K562 (cell line): ENCODE results near the gene MIDN. TPM values are rescaled to one million over a fixed set of nuclear protein-coding genes. Genes with fewer than 3 reads are reported as not detected.

Experiments used
- BCOR ChIP-seq: fragments of 450-650 bp; IDR thresholded peaks from 2 replicates; pipeline ENCODE4 v1.6.1; 2016
- BRD9 ChIP-seq: fragments of 450-650 bp; IDR thresholded peaks from 2 replicates; pipeline ENCODE4 v1.6.1; 2018; ENCODE audit warnings: low read depth; ENCODE audit not compliant: partially characterized antibody
- FUS ChIP-seq: fragments of 200-400 bp; formaldehyde crosslinking; optimal IDR thresholded peaks from 2 replicates; pipeline ENCODE3; 2017; ENCODE audit warnings: low read depth, low read length
- JUN ChIP-seq, 2 experiments: sonication (generic) in 1 of 2; formaldehyde crosslinking in 1 of 2; IDR thresholded peaks; 2 replicates each; pipeline versions ENCODE4 v1.6.1 to v1.8.0; 2012 to 2022; ENCODE audit warnings: borderline replicate concordance in 2 of 2, mild to moderate bottlenecking in 2 of 2, improper control_type of control experiment in 1 of 2, low read depth in 1 of 2, low read length in 1 of 2, missing genetic modification reagents in 1 of 2
- NFIX ChIP-seq: fragments of 250-450 bp; sonication (Bioruptor Pico); IDR thresholded peaks from 2 replicates; pipeline ENCODE4 v1.4.0; 2020; ENCODE audit warnings: low read depth, mild to moderate bottlenecking, moderate library complexity
- NR4A1 ChIP-seq, 2 experiments: fragments of 250-450 bp in 1 of 2; fragments of 450-650 bp in 1 of 2; sonication (Bioruptor Pico) in 1 of 2; IDR thresholded peaks; 2 replicates each; pipeline versions ENCODE4 v1.4.0 to v1.6.1; 2016 to 2020; ENCODE audit warnings: mild to moderate bottlenecking in 2 of 2, missing compliant biosample characterization in 1 of 2, missing genetic modification characterization in 1 of 2, moderate library complexity in 1 of 2
- ZBTB7A ChIP-seq: IDR thresholded peaks from 2 replicates; pipeline ENCODE4 v1.6.1; 2011; ENCODE audit warnings: low read depth, mild to moderate bottlenecking, low read length, moderate library complexity, borderline replicate concordance; ENCODE audit not compliant: control insufficient read depth
- ZNF384 ChIP-seq: IDR thresholded peaks from 2 replicates; pipeline ENCODE4 v1.6.1; 2012; ENCODE audit warnings: low read depth, low read length, improper control_type of control experiment
- polyA plus RNA-seq, 8 experiments: library from polyadenylated mRNA; depleted of rRNA in 4 of 8; stranded (reverse) in 5 of 8; unstranded in 3 of 8; fragments of >200 nt; fragmentation: Nextera tagmentation in 2 of 8; fragmentation: Illumina TruSeq in 1 of 8; extraction: Ambion mirVana in 2 of 8; extraction: Trizol in 1 of 8; gene quantifications; 2 replicates each; pipeline versions ENCODE4 v1.2.1 to v1.2.3, GENCODE V29; 2011 to 2014; ENCODE audit warnings: inconsistent platforms in 1 of 8, missing spikeins in 1 of 8
- total RNA-seq, 7 experiments: library from RNA; depleted of rRNA in 6 of 7; stranded (reverse); fragments of >200 nt in 6 of 7; fragmentation: Illumina TruSeq in 2 of 7; extraction: Trizol in 2 of 7; gene quantifications; 2 replicates each; pipeline versions ENCODE4 v1.2.1 to v1.2.3, GENCODE V29; 2011 to 2021; ENCODE audit warnings: low replicate concordance in 1 of 7
- TF ChIP-seq, protein P1 (sequence below), 2 experiments: IDR thresholded peaks; 2 replicates each; pipeline ENCODE4 v1.6.1; 2012; ENCODE audit warnings: improper control_type of control experiment in 2 of 2, low read depth in 2 of 2, low read length in 2 of 2, borderline replicate concordance in 1 of 2
- TF ChIP-seq, protein P2 (sequence below): sonication (generic); formaldehyde crosslinking; IDR thresholded peaks from 2 replicates; pipeline ENCODE4 v1.8.1; 2023; ENCODE audit warnings: mild to moderate bottlenecking, missing genetic modification reagents
- TF ChIP-seq, protein P3 (sequence below): sonication (generic); formaldehyde crosslinking; IDR thresholded peaks from 2 replicates; pipeline ENCODE4 v1.9.0; 2022; ENCODE audit warnings: mild to moderate bottlenecking, missing genetic modification reagents
- TF ChIP-seq, protein P4 (sequence below), 2 experiments: fragments of 450-650 bp; conservative IDR thresholded peaks; 2 replicates each; pipeline ENCODE4 v1.6.1; 2017; ENCODE audit warnings: mild to moderate bottlenecking in 2 of 2, moderate library complexity in 2 of 2
- TF ChIP-seq, protein P5 (sequence below), 2 experiments: fragments of 150-350 bp in 1 of 2; IDR thresholded peaks; 2 replicates each; pipeline ENCODE4 v1.6.1; 2012 to 2016; ENCODE audit warnings: low read depth in 2 of 2, low read length in 2 of 2, mild to moderate bottlenecking in 1 of 2, moderate library complexity in 1 of 2

The MIDN gene
- total and polyA plus RNA-seq, 9 of the 15 experiments (the other 6 are each of a cell fraction or from before 2014, with no cell fraction given), result 0.17 to 120 (median 10.1) TPM

DNA sequence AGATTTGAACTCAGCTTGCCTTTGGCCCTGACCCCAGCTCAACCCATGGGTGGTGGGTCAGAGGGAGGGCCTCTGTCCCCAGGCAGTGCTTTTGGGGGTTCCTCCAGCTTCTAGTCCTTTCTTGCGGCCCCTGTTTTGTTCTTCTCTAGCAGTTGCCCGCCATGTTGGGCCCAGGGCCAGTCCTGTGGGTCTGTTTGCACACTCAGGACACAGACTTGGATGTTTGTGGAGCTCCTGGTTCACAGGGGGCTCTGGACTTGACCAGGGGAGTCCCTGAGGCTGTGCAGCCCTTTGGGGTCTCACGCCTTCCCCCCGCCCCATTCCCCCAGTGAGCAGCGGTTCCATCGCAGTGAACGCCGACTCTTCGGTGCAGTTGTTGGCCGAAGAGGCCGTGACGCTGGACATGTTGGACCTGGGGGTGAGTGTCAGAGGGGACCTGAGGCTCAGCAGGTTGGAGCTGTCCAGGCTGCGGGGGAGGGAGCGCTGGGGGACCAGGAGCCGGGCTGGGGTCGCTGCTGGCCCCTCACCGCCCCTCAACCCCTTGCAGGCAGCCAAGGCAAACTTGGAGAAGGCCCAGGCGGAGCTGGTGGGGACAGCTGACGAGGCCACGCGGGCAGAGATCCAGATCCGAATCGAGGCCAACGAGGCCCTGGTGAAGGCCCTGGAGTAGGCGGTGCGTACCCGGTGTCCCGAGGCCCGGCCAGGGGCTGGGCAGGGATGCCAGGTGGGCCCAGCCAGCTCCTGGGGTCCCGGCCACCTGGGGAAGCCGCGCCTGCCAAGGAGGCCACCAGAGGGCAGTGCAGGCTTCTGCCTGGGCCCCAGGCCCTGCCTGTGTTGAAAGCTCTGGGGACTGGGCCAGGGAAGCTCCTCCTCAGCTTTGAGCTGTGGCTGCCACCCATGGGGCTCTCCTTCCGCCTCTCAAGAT is 4.4 kb upstream of the MIDN start (continued):
- TF ChIP-seq, protein P1, sequence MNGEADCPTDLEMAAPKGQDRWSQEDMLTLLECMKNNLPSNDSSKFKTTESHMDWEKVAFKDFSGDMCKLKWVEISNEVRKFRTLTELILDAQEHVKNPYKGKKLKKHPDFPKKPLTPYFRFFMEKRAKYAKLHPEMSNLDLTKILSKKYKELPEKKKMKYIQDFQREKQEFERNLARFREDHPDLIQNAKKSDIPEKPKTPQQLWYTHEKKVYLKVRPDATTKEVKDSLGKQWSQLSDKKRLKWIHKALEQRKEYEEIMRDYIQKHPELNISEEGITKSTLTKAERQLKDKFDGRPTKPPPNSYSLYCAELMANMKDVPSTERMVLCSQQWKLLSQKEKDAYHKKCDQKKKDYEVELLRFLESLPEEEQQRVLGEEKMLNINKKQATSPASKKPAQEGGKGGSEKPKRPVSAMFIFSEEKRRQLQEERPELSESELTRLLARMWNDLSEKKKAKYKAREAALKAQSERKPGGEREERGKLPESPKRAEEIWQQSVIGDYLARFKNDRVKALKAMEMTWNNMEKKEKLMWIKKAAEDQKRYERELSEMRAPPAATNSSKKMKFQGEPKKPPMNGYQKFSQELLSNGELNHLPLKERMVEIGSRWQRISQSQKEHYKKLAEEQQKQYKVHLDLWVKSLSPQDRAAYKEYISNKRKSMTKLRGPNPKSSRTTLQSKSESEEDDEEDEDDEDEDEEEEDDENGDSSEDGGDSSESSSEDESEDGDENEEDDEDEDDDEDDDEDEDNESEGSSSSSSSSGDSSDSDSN (IDR thresholded peaks at IDR 0.05; ENCODE audit: borderline replicate concordance in 1 of 2, low read depth in 2 of 2, low read length in 2 of 2), result 0 out of 4 replicates have a peak, but pooled peaks of 1 of the 2 experiments have one; percentile 52
- TF ChIP-seq JUN (IDR thresholded peaks at IDR 0.05; ENCODE audit: borderline replicate concordance, low read depth, low read length) (peak; percentile 39; the same call in 1 of the 2 replicates), JUN (CRISPR knock-in tag; IDR thresholded peaks at IDR 0.05; ENCODE audit: borderline replicate concordance) (no peak), FUS (no peak), ZNF384 (no peak), NR4A1 (CRISPR knock-in tag; IDR thresholded peaks at IDR 0.05) (no peak), NR4A1 (tag; IDR thresholded peaks at IDR 0.05) (0 out of 2 replicates have a peak, but pooled peaks have one; percentile 19), BCOR (no peak), ZBTB7A (peak; percentile 94), NFIX (CRISPR knock-in tag) (no peak), BRD9 (peak; percentile 40)
- TF ChIP-seq, protein P2, sequence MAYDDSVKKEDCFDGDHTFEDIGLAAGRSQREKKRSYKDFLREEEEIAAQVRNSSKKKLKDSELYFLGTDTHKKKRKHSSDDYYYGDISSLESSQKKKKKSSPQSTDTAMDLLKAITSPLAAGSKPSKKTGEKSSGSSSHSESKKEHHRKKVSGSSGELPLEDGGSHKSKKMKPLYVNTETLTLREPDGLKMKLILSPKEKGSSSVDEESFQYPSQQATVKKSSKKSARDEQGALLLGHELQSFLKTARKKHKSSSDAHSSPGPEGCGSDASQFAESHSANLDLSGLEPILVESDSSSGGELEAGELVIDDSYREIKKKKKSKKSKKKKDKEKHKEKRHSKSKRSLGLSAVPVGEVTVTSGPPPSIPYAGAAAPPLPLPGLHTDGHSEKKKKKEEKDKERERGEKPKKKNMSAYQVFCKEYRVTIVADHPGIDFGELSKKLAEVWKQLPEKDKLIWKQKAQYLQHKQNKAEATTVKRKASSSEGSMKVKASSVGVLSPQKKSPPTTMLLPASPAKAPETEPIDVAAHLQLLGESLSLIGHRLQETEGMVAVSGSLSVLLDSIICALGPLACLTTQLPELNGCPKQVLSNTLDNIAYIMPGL (CRISPR knock-in tag), result 0 out of 2 replicates have a peak, but pooled peaks have one; percentile 48
- TF ChIP-seq, protein P3, sequence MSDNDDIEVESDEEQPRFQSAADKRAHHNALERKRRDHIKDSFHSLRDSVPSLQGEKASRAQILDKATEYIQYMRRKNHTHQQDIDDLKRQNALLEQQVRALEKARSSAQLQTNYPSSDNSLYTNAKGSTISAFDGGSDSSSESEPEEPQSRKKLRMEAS, result peak; percentile 50; the same call in 1 of the 2 replicates
- TF ChIP-seq, protein P4, sequence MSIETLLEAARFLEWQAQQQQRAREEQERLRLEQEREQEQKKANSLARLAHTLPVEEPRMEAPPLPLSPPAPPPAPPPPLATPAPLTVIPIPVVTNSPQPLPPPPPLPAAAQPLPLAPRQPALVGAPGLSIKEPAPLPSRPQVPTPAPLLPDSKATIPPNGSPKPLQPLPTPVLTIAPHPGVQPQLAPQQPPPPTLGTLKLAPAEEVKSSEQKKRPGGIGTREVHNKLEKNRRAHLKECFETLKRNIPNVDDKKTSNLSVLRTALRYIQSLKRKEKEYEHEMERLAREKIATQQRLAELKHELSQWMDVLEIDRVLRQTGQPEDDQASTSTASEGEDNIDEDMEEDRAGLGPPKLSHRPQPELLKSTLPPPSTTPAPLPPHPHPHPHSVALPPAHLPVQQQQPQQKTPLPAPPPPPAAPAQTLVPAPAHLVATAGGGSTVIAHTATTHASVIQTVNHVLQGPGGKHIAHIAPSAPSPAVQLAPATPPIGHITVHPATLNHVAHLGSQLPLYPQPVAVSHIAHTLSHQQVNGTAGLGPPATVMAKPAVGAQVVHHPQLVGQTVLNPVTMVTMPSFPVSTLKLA (conservative IDR thresholded peaks at IDR 0.05), result peak in 1 of 2 experiments; percentile 30; a peak in 1 of 4 replicates
- TF ChIP-seq, protein P5, sequence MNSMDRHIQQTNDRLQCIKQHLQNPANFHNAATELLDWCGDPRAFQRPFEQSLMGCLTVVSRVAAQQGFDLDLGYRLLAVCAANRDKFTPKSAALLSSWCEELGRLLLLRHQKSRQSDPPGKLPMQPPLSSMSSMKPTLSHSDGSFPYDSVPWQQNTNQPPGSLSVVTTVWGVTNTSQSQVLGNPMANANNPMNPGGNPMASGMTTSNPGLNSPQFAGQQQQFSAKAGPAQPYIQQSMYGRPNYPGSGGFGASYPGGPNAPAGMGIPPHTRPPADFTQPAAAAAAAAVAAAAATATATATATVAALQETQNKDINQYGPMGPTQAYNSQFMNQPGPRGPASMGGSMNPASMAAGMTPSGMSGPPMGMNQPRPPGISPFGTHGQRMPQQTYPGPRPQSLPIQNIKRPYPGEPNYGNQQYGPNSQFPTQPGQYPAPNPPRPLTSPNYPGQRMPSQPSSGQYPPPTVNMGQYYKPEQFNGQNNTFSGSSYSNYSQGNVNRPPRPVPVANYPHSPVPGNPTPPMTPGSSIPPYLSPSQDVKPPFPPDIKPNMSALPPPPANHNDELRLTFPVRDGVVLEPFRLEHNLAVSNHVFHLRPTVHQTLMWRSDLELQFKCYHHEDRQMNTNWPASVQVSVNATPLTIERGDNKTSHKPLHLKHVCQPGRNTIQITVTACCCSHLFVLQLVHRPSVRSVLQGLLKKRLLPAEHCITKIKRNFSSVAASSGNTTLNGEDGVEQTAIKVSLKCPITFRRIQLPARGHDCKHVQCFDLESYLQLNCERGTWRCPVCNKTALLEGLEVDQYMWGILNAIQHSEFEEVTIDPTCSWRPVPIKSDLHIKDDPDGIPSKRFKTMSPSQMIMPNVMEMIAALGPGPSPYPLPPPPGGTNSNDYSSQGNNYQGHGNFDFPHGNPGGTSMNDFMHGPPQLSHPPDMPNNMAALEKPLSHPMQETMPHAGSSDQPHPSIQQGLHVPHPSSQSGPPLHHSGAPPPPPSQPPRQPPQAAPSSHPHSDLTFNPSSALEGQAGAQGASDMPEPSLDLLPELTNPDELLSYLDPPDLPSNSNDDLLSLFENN (IDR thresholded peaks at IDR 0.05; ENCODE audit: low read depth in 2 of 2, low read length in 2 of 2), result 0 out of 4 replicates have a peak, but pooled peaks of 1 of the 2 experiments have one; percentile 49
